CD14-positive monocyte (primary cell): ENCODE results near the gene SMG7. TPM values are rescaled to one million over a fixed set of nuclear protein-coding genes. Genes with fewer than 3 reads are reported as not detected.

ENCODE experiments used
- DNase-seq, 3 donors: peaks; one replicate each; pipeline ENCODE4 v3.0.0-alpha.2; 2011 to 2022
- H2AFZ ChIP-seq: 2 replicates; pipeline ENCODE4 v1.6.0; 2012; ENCODE audit warnings: mild to moderate bottlenecking, low read depth, low read length, inconsistent platforms; ENCODE audit not compliant: insufficient read depth, poor library complexity, severe bottlenecking
- H3K27ac ChIP-seq, 2 donors: 1 replicate in 1 of 2; 2 replicates in 1 of 2; pipeline ENCODE4 v1.5.1; 2012 to 2013; ENCODE audit warnings: low read length in 2 of 2, control low read depth in 1 of 2, inconsistent platforms in 1 of 2, low read depth in 1 of 2, mild to moderate bottlenecking in 1 of 2
- H3K27me3 ChIP-seq, 2 donors: one replicate each; pipeline versions ENCODE4 v1.6.0 to v1.6.1; 2011 to 2013; ENCODE audit warnings: low read length in 2 of 2; ENCODE audit not compliant: control insufficient read depth in 2 of 2, insufficient read depth in 2 of 2
- H3K36me3 ChIP-seq, 2 donors: replicated peaks in 1 of 2; 1 replicate in 1 of 2; 2 replicates in 1 of 2; pipeline versions ENCODE4 v1.5.1 to v1.6.1; 2012 to 2013; ENCODE audit warnings: low read length in 2 of 2, control low read depth in 1 of 2, inconsistent platforms in 1 of 2, mild to moderate bottlenecking in 1 of 2; ENCODE audit not compliant: insufficient read depth in 2 of 2, control insufficient read depth in 1 of 2
- H3K4me1 ChIP-seq, 2 donors: 1 replicate in 1 of 2; 2 replicates in 1 of 2; pipeline versions ENCODE4 v1.5.1 to v1.6.1; 2012 to 2013; ENCODE audit warnings: low read length in 2 of 2, control low read depth in 1 of 2, inconsistent platforms in 1 of 2, mild to moderate bottlenecking in 1 of 2, moderate library complexity in 1 of 2; ENCODE audit not compliant: insufficient read depth in 2 of 2, control insufficient read depth in 1 of 2
- H3K4me2 ChIP-seq: replicated peaks from 2 replicates; pipeline ENCODE3; 2012; ENCODE audit warnings: low read length, moderate library complexity, mild to moderate bottlenecking; ENCODE audit not compliant: poor library complexity, severe bottlenecking; ENCODE audit errors: extremely low read depth
- H3K4me3 ChIP-seq, 3 experiments: fragments of 200-600 bp in 1 of 3; sonication (generic) in 1 of 3; replicated peaks in 1 of 3; 1 replicate in 2 of 3; 2 replicates in 1 of 3; pipeline ENCODE4 v1.5.1; 2011 to 2013; ENCODE audit warnings: low read length in 3 of 3, mild to moderate bottlenecking in 3 of 3, control low read depth in 2 of 3, low read depth in 2 of 3, inconsistent platforms in 1 of 3, moderate library complexity in 1 of 3
- H3K79me2 ChIP-seq: 2 replicates; pipeline ENCODE4 v1.6.0; 2012; ENCODE audit warnings: mild to moderate bottlenecking, control low read depth, inconsistent platforms, low read length, moderate library complexity; ENCODE audit not compliant: insufficient read depth
- H3K9ac ChIP-seq: 2 replicates; pipeline ENCODE4 v1.6.0; 2017; ENCODE audit warnings: low read length, mild to moderate bottlenecking; ENCODE audit not compliant: insufficient read depth, poor library complexity, severe bottlenecking
- H3K9me3 ChIP-seq, 2 donors: replicated peaks in 1 of 2; 1 replicate in 1 of 2; 2 replicates in 1 of 2; pipeline versions ENCODE4 v1.5.1 to v1.6.1; 2012 to 2013; ENCODE audit warnings: low read length in 2 of 2, control low read depth in 1 of 2; ENCODE audit not compliant: control insufficient read depth in 1 of 2, insufficient read depth in 1 of 2
- H4K20me1 ChIP-seq: 2 replicates; pipeline ENCODE4 v1.6.0; 2012; ENCODE audit warnings: mild to moderate bottlenecking, low read length, control low read depth, moderate library complexity; ENCODE audit not compliant: insufficient read depth
- H3K27ac Mint-ChIP-seq, 7 donors: one replicate each; pipeline ENCODE4 v1.8.0; 2020; ENCODE audit warnings: mild to moderate bottlenecking in 7 of 7, mixed read lengths in 7 of 7, moderate library complexity in 6 of 7, inconsistent platforms in 2 of 7
- H3K27me3 Mint-ChIP-seq, 3 donors: one replicate each; pipeline ENCODE4 v1.8.0; 2021 to 2022; ENCODE audit warnings: low read depth in 3 of 3, mild to moderate bottlenecking in 3 of 3, mixed read lengths in 3 of 3, moderate library complexity in 3 of 3, inconsistent platforms in 1 of 3
- H3K36me3 Mint-ChIP-seq, 2 donors: one replicate each; pipeline ENCODE4 v1.8.0; 2020; ENCODE audit warnings: mixed read lengths in 2 of 2, inconsistent platforms in 1 of 2, mild to moderate bottlenecking in 1 of 2
- H3K4me1 Mint-ChIP-seq: one replicate; pipeline ENCODE4 v1.8.0; 2020; ENCODE audit warnings: mild to moderate bottlenecking, mixed read lengths
- H3K4me3 Mint-ChIP-seq, 2 donors: one replicate each; pipeline ENCODE4 v1.8.0; 2020; ENCODE audit warnings: mild to moderate bottlenecking in 2 of 2, mixed read lengths in 2 of 2, moderate library complexity in 1 of 2
- H3K9me3 Mint-ChIP-seq, 7 donors: one replicate each; pipeline ENCODE4 v1.8.0; 2020 to 2022; ENCODE audit warnings: mixed read lengths in 7 of 7, mild to moderate bottlenecking in 6 of 7, moderate library complexity in 6 of 7, inconsistent platforms in 2 of 7
- CTCF ChIP-seq: fragments of 200-600 bp; IDR thresholded peaks from one replicate; pipeline ENCODE4 v1.8.0; 2022; ENCODE audit warnings: antibody characterized with exemption, mild to moderate bottlenecking
- WGBS: methylation state at CpG from one replicate; pipeline ENCODE4 v1.1.5; 2013; ENCODE audit warnings: missing lambda C conversion rate; ENCODE audit not compliant: insufficient coverage; 5-methylcytosine and 5-hydroxymethylcytosine counted together
- intact Hi-C, 2 donors: fragments of 100-400 bp; cut with micrococcal nuclease; formaldehyde crosslinking; loops; one replicate each; pipeline versions ENCODE4 v1.15.0 to v1.15.1; 2023
- polyA minus RNA-seq: library from RNA; depleted of rRNA, polyadenylated mRNA; stranded (reverse); fragments of >200 nt; gene quantifications from 2 replicates; pipeline ENCODE4 v1.2.3, GENCODE V29; 2012
- polyA plus RNA-seq, 3 donors: library from polyadenylated mRNA; depleted of rRNA in 1 of 3; unstranded in 2 of 3; stranded (reverse) in 1 of 3; fragments of 300-500 nt in 2 of 3; fragments of >200 nt in 1 of 3; fragmentation: Illumina TruSeq in 2 of 3; gene quantifications; 1 replicate in 2 of 3; 2 replicates in 1 of 3; pipeline ENCODE4 v1.2.3, GENCODE V29; 2012 to 2021
- total RNA-seq, 12 experiments: library from RNA in 1 of 12; stranded (reverse) in 1 of 12; fragments of 120-200 nt in 1 of 12; gene quantifications; one replicate each; pipeline ENCODE4 v1.2.4 and lab custom pipeline; 2013 to 2026; ENCODE audit warnings: mixed read lengths in 6 of 12, inconsistent platforms in 1 of 12

The SMG7 gene
- total RNA-seq (2013): 15.5 TPM
- polyA plus RNA-seq (10 to 100 TPM; 11.5 to 31.3 (median 19.4) TPM), polyA minus RNA-seq (15.4 and 20.3 TPM in 2 replicates), total RNA-seq (lab: John Stamatoyannopoulos, UW) (23.0 to 99.7 (median 41.6) reads per million in 11 experiments)

- Mint-ChIP-seq H3K36me3 (no peaks in the 10 kb centered on the region), H3K27me3 (peaks cover 0 to 4% (median 2%) of the 10 kb centered on the region in 3 donors), H3K27ac (peak within 1 kb of the TSS; percentile 99 to 100 (median 100)), H3K4me3 (peak within 1 kb of the TSS; percentile 97 to 99), H3K4me1 (peaks cover 25% of the 10 kb centered on the region), H3K9me3 (peaks cover 0 to 3% (median 0%) of the 10 kb centered on the region in 7 donors)
- H3K4me1 ChIP-seq: peaks cover 18 to 65% of the 10 kb centered on the region in 2 donors
- peak within 1 kb of the TSS; percentile 97 for H2AFZ ChIP-seq
- no peak for TF ChIP-seq CTCF
- H3K9me3 ChIP-seq: no peaks in the 10 kb centered on the region
- peak within 1 kb of the TSS; percentile 90 to 97 for H3K27ac ChIP-seq
- H4K20me1 ChIP-seq: peaks cover 48% of the 10 kb centered on the region
- H3K9ac ChIP-seq: peak within 1 kb of the TSS; percentile 92
- H3K79me2 ChIP-seq: peaks cover 54% of the 10 kb centered on the region
- H3K4me2 ChIP-seq: peak within 1 kb of the TSS; percentile 84
- H3K4me3 ChIP-seq: peak within 1 kb of the TSS; percentile 90 to 96 (median 95)
- intact Hi-C loops: loop anchor here (5.0 to 10.0 kb wide), 4 partner anchors 92 to 1282 kb away; partner anchors contain the start of genes ARPC5 (in 1 of the 2) and EDEM3 (in 1 of the 2)
- peaks cover 0 to 7% of the 10 kb centered on the region in 2 donors for H3K36me3 ChIP-seq
- under 1% methylated on average over 66 of the region's 70 CpGs for WGBS
- DNase-seq: peak in 2 of 3 donors; percentile 13 to 54
- no peaks in the 10 kb centered on the region for H3K27me3 ChIP-seq
These were observed at the start of gene SMG7 for GRCh38 chr1:183472488-183473216. Gene SMG7, plus strand, starts transcription at chr1:183472499. Its CDS starts 122 bp downstream, at chr1:183472621.

- Histone ChIP-seq H3K4me2 (no peak overlapping the region), H3K9me3 (no peaks in the 10 kb centered on the region), H4K20me1 (no peaks in the 10 kb centered on the region), H3K4me3 (no peak overlapping the region), H3K27me3 (peaks cover 41 to 50% of the 10 kb centered on the region in 2 donors), H3K79me2 (no peaks in the 10 kb centered on the region), H3K4me1 (no peaks in the 10 kb centered on the region), H2AFZ (no peak overlapping the region), H3K9ac (no peak overlapping the region), H3K27ac (no peak overlapping the region), H3K36me3 (no peaks in the 10 kb centered on the region)
- H3K27ac Mint-ChIP-seq: no peak overlapping the region
- 67% methylated on average over 1 of the region's 1 CpG for WGBS
- intact Hi-C loops: no loop called here
- H3K9me3 Mint-ChIP-seq: peaks cover 0 to 14% (median 3%) of the 10 kb centered on the region in 7 donors
- H3K27me3 Mint-ChIP-seq: peaks cover 35 to 42% (median 40%) of the 10 kb centered on the region in 3 donors
- no peak overlapping the region for H3K4me3 Mint-ChIP-seq
- DNase-seq: no peak
- H3K36me3 Mint-ChIP-seq: peaks cover 0 to 3% of the 10 kb centered on the region in 2 donors
- H3K4me1 Mint-ChIP-seq: peaks cover under 1% of the 10 kb centered on the region
- TF ChIP-seq CTCF: no peak
These were observed 48.8 kb upstream of the SMG7 start for GRCh38 chr1:183423541-183423940.
